ENCODE data around the gene CHCHD5.

Gene CHCHD5

GRCh38 chr2:112626604-112627059 lies 42.2 kb downstream of the CHCHD5 start:
- peak; percentile 62 for DNase-seq

DNA sequence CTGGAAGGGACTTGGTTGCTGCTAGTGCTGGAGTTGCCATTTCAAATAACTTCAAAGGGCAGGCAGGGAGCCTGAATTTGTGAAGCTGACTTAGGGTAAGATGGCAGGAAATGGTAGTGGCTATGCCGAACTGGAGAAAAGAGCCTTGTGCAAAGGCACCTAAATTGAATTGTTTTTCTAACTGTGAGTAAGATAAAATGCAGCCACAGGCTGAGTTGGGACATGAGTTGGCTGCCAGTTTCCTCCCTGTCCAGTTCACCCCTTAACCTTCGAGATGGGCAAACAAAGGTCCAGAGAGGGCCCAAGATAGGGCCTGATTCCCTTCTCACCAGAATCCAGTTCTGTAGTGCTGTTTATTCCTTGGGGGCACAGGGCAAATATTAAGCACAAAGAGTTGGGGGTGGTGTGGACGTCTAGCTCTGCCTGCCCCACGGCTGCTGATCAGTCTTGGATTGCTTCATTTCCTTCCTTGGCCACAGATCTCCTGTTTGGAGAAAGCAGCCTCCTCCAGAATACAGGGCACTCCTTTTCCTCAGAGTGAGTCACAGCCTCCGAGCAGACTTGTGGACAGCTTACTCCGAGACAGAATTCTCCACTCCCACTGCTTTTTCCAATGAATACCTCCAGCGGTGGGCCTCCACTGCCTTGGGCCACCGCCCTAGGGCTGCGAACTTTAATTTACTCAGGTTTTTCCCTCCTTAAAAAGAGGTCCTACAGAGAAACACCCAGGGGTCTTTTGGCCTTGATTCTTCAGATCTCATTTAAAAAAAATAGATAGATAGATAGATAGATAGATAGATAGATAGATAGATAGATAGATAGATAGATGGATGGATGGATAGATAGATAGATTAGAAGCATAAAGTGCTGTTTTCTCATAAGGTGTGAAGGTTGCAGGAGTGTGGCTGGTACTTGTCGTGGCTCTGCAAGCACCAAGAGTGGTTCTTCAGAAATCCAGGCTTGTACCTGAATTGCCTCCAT lies 42.9 kb downstream of the CHCHD5 start:
- peak; percentile 18 for DNase-seq

DNA sequence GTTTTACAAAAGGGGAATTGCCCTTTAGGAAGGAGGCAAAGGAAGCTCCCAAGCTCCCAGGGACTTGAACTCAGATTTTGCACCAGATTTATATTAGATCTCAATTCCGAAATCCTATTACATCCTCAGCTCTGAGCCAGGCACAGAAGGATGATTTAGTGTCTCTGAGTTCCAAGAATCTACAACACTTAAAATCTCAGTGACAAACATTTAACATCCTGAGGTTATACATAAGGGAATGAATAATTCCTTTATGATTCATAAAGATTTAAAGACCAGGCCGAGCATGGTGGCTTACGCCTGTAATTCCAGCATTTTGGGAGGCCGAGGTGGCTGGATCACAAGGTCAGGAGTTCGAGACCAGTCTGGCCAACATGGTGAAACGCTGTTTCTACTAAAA lies 44.8 kb downstream of the CHCHD5 start:
- DNase-seq = no peak

GRCh38 chr2:112629823-112630222 lies 45.4 kb downstream of the CHCHD5 start:
- no peak for DNase-seq

DNA sequence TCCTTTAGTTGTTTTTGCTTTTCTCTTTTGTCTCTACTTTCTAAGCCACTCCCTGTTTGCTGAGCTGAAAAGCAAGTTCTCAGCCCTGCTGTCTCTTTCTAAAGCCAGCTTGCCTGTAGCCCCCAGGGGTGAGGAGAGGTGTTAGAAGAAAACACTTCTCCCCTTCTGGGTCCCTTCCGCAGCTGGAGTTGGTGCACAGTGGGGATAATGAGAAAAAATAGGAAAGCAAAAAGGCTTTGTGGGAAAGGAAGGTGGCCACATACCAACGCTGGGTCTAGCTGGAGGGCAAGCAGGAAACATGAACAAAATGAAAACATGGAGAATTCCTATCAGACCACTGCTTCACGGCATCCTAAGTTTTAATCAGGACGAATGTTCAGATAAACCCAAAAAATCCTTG lies 45.9 kb downstream of the CHCHD5 start:
- no peak for DNase-seq

DNA sequence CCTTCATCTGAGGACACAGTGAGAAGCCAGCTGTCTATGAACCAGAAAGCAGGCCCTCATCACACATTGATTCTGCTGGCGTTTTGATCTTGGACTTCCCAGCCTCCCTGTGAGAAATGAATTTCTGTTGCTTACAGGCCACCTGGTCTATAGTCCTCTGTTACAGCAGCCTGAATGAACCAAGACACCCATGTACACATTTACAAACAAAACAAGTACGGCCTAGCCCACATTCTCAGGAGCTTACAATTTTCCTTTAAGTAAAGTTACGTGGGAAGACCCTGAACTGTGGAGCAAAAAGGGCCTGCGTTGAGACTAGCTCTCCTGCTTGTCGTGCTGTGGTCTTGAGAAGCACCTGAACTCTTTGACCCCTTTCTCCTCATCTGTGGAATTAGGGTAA lies 49.3 kb downstream of the CHCHD5 start:
- DNase-seq = no peak

DNA sequence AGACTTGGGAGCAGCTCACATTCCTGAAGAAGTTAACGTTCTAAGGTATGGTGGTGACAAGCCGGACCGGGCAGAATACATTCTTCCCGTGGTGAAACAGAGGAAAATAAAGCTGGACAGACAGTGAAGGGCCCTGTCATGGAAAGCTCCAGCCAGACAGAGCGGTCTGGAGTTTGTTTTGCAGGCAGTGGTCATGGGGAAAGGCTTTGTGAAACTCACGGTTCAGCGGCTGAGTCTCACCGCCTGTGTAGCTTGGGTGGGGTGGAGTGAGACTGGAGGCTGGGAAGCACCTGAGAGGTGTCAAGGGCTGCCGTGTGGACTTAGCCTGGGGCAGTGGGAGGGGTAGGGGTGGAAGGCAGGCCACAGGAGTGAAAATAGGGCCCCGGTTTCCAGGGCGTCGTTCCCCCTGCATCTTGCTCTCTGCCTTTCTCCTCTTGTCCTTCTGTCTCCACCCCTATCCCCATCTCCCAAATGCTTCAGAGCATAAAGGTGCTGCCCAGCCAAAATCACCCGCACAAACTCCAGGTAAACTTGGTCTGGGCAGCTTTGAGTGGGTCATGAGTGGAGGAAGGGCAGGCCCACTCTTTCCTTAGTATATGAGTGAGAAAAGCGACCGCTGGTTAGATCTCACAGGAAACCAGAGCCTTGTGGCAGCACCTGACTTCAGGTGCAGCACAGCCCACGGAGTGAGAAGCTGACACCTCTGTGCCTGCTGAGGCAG lies 49.9 kb downstream of the CHCHD5 start:
- peak; percentile 30 for DNase-seq

- DNase-seq = no peak
These were observed 50.4 kb downstream of the CHCHD5 start for GRCh38 chr2:112634874-112635157.

DNA sequence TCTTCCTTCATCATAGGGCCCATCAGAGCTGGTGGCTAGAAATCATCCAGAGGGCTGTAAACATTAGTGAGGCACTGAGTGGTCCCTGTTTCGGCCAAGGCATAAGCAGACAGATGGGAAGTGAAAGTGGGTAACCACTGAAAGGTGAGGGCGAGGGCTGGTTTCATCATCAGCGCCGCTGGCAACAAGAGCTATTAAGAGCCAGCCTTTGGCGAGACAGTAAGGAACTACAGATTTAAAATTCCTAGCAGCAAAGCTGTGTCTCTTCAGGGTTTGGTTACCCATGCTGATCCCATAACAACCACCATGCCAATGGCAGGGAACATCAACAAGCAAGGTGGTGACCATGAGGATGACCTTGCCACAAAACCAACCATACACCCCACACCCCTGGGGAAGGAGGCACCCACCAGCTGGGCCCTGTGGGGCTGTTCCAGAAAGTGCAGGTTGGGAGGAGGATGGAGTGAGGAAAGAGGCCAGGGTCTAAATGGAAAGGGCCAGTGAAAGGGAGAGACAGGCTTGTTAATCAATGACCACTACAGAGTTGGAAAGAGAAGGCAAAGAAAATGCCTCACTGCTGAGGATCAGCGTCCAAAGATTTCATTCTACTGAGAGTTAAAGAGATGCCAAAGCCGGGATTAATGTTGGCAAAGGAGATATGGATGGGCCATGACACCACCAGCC lies 52.3 kb downstream of the CHCHD5 start:
- DNase-seq = no peak

DNA sequence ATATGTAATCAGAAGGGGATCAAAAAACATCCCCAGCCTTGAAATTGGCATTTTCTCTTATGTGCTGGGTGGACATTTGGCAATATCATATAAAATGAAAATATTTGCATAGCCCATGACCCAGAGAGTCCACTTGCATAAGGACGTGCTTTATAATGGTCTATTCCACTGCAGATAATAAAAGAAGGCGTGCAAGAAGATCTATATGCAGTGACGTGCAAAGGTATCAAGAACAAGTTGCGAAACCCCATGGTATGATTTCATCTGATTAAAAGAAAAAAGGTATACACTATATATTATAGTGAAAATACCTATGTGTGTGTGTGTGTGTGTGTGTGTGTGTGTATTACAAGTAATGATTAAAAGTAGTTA lies 52.9 kb downstream of the CHCHD5 start:
- DNase-seq = no peak

All from CD4-positive, alpha-beta T cell treated with Interferon gamma for 1 hour (primary cell).